IPS DF 19.7 (cell line): ENCODE results near the gene CAMKMT.
A peak's percentile ranks its signal among the peaks of the same experiment; 100 is the strongest.

Experiments
- DNase-seq: peaks from one replicate; pipeline ENCODE4 v3.0.0-alpha.2; 2013; ENCODE audit warnings: low read depth, low spot score

The CAMKMT gene

GRCh38 chr2:44444881-44445280 is 83.1 kb downstream of the CAMKMT start:
- no peak for DNase-seq

GRCh38 chr2:44448860-44449527 is 87.2 kb downstream of the CAMKMT start:
- no peak for DNase-seq

- no peak for DNase-seq
Measured at GRCh38 chr2:44450082-44450481, 88.3 kb downstream of the CAMKMT start.

GRCh38 chr2:44450806-44451205 is 89.1 kb downstream of the CAMKMT start:
- no peak for DNase-seq

- no peak for DNase-seq
Measured at GRCh38 chr2:44452069-44452583, 90.4 kb downstream of the CAMKMT start.

- DNase-seq = no peak
Measured at GRCh38 chr2:44453259-44453658, 91.5 kb downstream of the CAMKMT start.

GRCh38 chr2:44455877-44456276 is 94.1 kb downstream of the CAMKMT start:
- no peak for DNase-seq

GRCh38 chr2:44456946-44457345 is 95.2 kb downstream of the CAMKMT start:
- no peak for DNase-seq

- no peak for DNase-seq
Measured at GRCh38 chr2:44459739-44460138, 98.0 kb downstream of the CAMKMT start.

- DNase-seq = peak; percentile 82
Measured at GRCh38 chr2:44462934-44463849, 101.4 kb downstream of the CAMKMT start.

GRCh38 chr2:44464437-44464836 is 102.7 kb downstream of the CAMKMT start:
- no peak for DNase-seq

- DNase-seq = peak; percentile 87
Measured at GRCh38 chr2:44470151-44470550, 108.4 kb downstream of the CAMKMT start.

- DNase-seq = peak; percentile 45
Measured at GRCh38 chr2:44477657-44478414, 116.1 kb downstream of the CAMKMT start.

- DNase-seq = peak; percentile 78
Measured at GRCh38 chr2:44479127-44479887, 117.6 kb downstream of the CAMKMT start.

GRCh38 chr2:44480068-44480467 is 118.3 kb downstream of the CAMKMT start:
- no peak for DNase-seq

GRCh38 chr2:44487052-44487451 is 125.3 kb downstream of the CAMKMT start:
- DNase-seq = no peak

GRCh38 chr2:44490726-44491125 is 129.0 kb downstream of the CAMKMT start:
- DNase-seq = no peak

- DNase-seq = no peak
Measured at GRCh38 chr2:44494006-44494405, 132.3 kb downstream of the CAMKMT start.

GRCh38 chr2:44495035-44495434 is 133.3 kb downstream of the CAMKMT start:
- no peak for DNase-seq

GRCh38 chr2:44495544-44495943 is 133.8 kb downstream of the CAMKMT start:
- no peak for DNase-seq

- no peak for DNase-seq
Measured at GRCh38 chr2:44496130-44496529, 134.4 kb downstream of the CAMKMT start.
